OCI-LY7 (cell line): Measurements from ENCODE around the gene EVX2. TPM values are rescaled to one million over a fixed set of nuclear protein-coding genes. Genes with fewer than 3 reads are reported as not detected.

Experiments used
- BruUV-seq: library from RNA; stranded (reverse); fragments of 400-500 nt; replicated peaks from 2 replicates; lab custom pipeline; 2021; lab: Mats Ljungman, UMichigan
- CTCF ChIA-PET: fragments of 300-600 bp; sonication (Branson Sonifier 250); formaldehyde crosslinking; loops from one replicate; lab custom pipeline; 2022; ENCODE audit warnings: antibody characterized with exemption; ENCODE audit not compliant: unreplicated experiment; lab: Charles Lee
- POLR2A ChIA-PET: fragments of 300-600 bp; sonication (Branson Sonifier 250); formaldehyde crosslinking; loops from one replicate; lab custom pipeline; 2022; ENCODE audit warnings: antibody characterized with exemption; lab: Charles Lee
- DNase-seq: peaks from one replicate; pipeline ENCODE4 v3.0.0-alpha.2; 2015; ENCODE audit warnings: low spot score
- H2AFZ ChIP-seq: fragments of 200-600 bp; sonication (generic), shearing (Covaris generic); 2 replicates; pipeline ENCODE4 v1.6.1; 2014; ENCODE audit warnings: mild to moderate bottlenecking, antibody characterized with exemption, low read length, moderate library complexity
- H3K27ac ChIP-seq: fragments of 200-600 bp; sonication (generic); 2 replicates; pipeline ENCODE4 v1.5.1; 2014; ENCODE audit warnings: mixed run types, low read depth, mild to moderate bottlenecking, moderate library complexity, low read length, inconsistent platforms; ENCODE audit not compliant: poor library complexity, severe bottlenecking
- H3K36me3 ChIP-seq: fragments of 200-600 bp; sonication (generic); 2 replicates; pipeline ENCODE4 v1.6.1; 2014; ENCODE audit warnings: mild to moderate bottlenecking, antibody characterized with exemption, low read length, moderate library complexity, mixed read lengths; ENCODE audit not compliant: insufficient read depth
- H3K4me1 ChIP-seq: fragments of 200-600 bp; sonication (generic); 2 replicates; pipeline ENCODE4 v1.5.1; 2014; ENCODE audit warnings: mild to moderate bottlenecking, low read length; ENCODE audit not compliant: insufficient read depth, poor library complexity, severe bottlenecking
- H3K4me2 ChIP-seq: fragments of 200-600 bp; sonication (generic); 2 replicates; pipeline ENCODE4 v1.6.1; 2014; ENCODE audit warnings: mild to moderate bottlenecking, low read length
- H3K4me3 ChIP-seq: fragments of 200-600 bp; sonication (generic); 2 replicates; pipeline ENCODE4 v1.5.1; 2014; ENCODE audit warnings: mild to moderate bottlenecking, low read depth, low read length; ENCODE audit not compliant: poor library complexity, severe bottlenecking
- H3K79me2 ChIP-seq: fragments of 200-600 bp; sonication (generic); 2 replicates; pipeline ENCODE4 v1.6.1; 2016; ENCODE audit warnings: low read depth, mild to moderate bottlenecking, low read length, moderate library complexity, mixed read lengths; ENCODE audit not compliant: insufficient read depth
- H3K9me2 ChIP-seq: fragments of 200-600 bp; sonication (generic); 2 replicates; pipeline ENCODE4 v1.6.1; 2016; ENCODE audit warnings: mild to moderate bottlenecking, low read length, mixed read lengths; ENCODE audit not compliant: insufficient read depth
- H3K9me3 ChIP-seq: fragments of 200-600 bp; sonication (generic); 2 replicates; pipeline ENCODE4 v1.6.1; 2014; ENCODE audit warnings: mild to moderate bottlenecking, mixed run types, low read length, mixed read lengths
- H4K20me1 ChIP-seq: fragments of 200-600 bp; sonication (generic); 2 replicates; pipeline ENCODE4 v1.6.1; 2014; ENCODE audit warnings: mild to moderate bottlenecking, antibody characterized with exemption, low read length, moderate library complexity, mixed read lengths; ENCODE audit not compliant: insufficient read depth
- EZH2phosphoT487 ChIP-seq: fragments of 200-600 bp; sonication (generic); IDR thresholded peaks from 2 replicates; pipeline ENCODE4 v1.6.1; 2018; ENCODE audit warnings: low read depth, borderline replicate concordance, mild to moderate bottlenecking, mixed run types, antibody characterized with exemption, low read length, moderate library complexity, mixed read lengths
- intact Hi-C: fragments of 100-400 bp; cut with micrococcal nuclease; formaldehyde crosslinking; loops from one replicate; pipeline ENCODE4 v1.10.0; 2022; ENCODE audit not compliant: unreplicated experiment
- total RNA-seq, 2 experiments: library from RNA; depleted of rRNA in 1 of 2; stranded (reverse); fragments of >200 nt in 1 of 2; shearing (Covaris generic) in 1 of 2; gene quantifications; 2 replicates each; pipeline ENCODE4 v1.2.3, GENCODE V29; 2014 to 2022
- TF ChIP-seq, protein P1 (sequence below): fragments of 200-600 bp; sonication (generic); conservative IDR thresholded peaks from 2 replicates; pipeline ENCODE4 v1.5.1; 2014; ENCODE audit warnings: mild to moderate bottlenecking, antibody characterized with exemption, low read length, moderate library complexity, mixed read lengths

The EVX2 gene
- total RNA-seq, 2 experiments from 2014 or later: not detected

DNA sequence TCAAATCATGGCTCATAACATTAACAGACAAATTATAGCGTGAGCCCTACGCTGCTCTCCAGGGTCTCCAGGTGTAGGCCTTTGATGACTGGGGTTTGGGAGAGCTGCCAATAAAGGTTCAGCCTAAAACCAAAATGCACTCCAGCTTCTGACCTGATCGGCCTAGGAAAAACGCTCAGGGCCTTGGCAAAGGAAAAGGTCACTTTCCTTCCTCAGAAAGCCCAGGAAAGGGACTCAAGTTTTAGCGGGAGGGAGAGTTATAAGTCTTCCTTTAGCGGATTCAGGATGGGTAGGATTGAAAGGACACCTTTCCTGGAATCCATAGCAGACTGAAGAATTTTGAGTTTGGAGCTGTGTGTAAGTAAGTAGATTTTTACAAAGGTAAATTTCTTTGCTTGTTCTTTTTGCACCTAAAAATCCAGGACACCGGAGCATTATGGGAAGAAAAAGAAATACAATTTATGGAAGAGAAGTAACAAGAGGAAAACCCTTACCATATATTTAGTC is 8.8 kb downstream of the EVX2 start:
- Histone ChIP-seq H3K9me2 (no peaks in the 10 kb centered on the region), H4K20me1 (no peaks in the 10 kb centered on the region), H3K4me1 (no peaks in the 10 kb centered on the region), H3K27ac (no peak overlapping the region), H3K79me2 (no peaks in the 10 kb centered on the region), H2AFZ (no peak overlapping the region), H3K4me2 (no peak overlapping the region), H3K36me3 (no peaks in the 10 kb centered on the region), H3K4me3 (no peak overlapping the region), H3K9me3 (no peaks in the 10 kb centered on the region)
- ChIA-PET CTCF (no interaction called here), POLR2A (interaction anchor here (0.7 kb wide), 1 partner anchor 314 kb away, joined by 3 read pairs; no protein-coding TSS in a partner anchor)
- no peak for DNase-seq
- intact Hi-C loops: no loop called here
- TF ChIP-seq, protein P1, sequence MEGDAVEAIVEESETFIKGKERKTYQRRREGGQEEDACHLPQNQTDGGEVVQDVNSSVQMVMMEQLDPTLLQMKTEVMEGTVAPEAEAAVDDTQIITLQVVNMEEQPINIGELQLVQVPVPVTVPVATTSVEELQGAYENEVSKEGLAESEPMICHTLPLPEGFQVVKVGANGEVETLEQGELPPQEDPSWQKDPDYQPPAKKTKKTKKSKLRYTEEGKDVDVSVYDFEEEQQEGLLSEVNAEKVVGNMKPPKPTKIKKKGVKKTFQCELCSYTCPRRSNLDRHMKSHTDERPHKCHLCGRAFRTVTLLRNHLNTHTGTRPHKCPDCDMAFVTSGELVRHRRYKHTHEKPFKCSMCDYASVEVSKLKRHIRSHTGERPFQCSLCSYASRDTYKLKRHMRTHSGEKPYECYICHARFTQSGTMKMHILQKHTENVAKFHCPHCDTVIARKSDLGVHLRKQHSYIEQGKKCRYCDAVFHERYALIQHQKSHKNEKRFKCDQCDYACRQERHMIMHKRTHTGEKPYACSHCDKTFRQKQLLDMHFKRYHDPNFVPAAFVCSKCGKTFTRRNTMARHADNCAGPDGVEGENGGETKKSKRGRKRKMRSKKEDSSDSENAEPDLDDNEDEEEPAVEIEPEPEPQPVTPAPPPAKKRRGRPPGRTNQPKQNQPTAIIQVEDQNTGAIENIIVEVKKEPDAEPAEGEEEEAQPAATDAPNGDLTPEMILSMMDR: no peak
- no peak for TF ChIP-seq EZH2phosphoT487
- BruUV-seq: no TSS peak

- H3K4me2 ChIP-seq: no peak overlapping the region
- H3K36me3 ChIP-seq: no peaks in the 10 kb centered on the region
- H3K4me3 ChIP-seq: no peak overlapping the region
- ChIA-PET CTCF (no interaction called here), POLR2A (no interaction called here)
- TF ChIP-seq, protein P1: no peak
- TF ChIP-seq EZH2phosphoT487: no peak
- no peak overlapping the region for H2AFZ ChIP-seq
- H3K9me2 ChIP-seq: no peaks in the 10 kb centered on the region
- no peak overlapping the region for H3K27ac ChIP-seq
- H4K20me1 ChIP-seq: no peaks in the 10 kb centered on the region
- BruUV-seq: no TSS peak
- H3K4me1 ChIP-seq: no peaks in the 10 kb centered on the region
- intact Hi-C loops: no loop called here
- no peaks in the 10 kb centered on the region for H3K79me2 ChIP-seq
- no peaks in the 10 kb centered on the region for H3K9me3 ChIP-seq
- DNase-seq: no peak
These were observed 10.5 kb downstream of the EVX2 start for GRCh38 chr2:176072951-176073904.
